GM21423 (cell line): Measurements from ENCODE around the gene MEX3C.
A peak's percentile ranks its signal among the peaks of the same experiment; 100 is the strongest.

Experiments used
- ATAC-seq: cut with Tn5 transposase; IDR thresholded peaks from one replicate; pipeline ENCODE4 v1.9.1; 2021; ENCODE audit warnings: mild to moderate bottlenecking, moderate library complexity; ENCODE audit not compliant: unreplicated experiment

Gene MEX3C

GRCh38 chr18:51192026-51192425 lies 5.5 kb downstream of the MEX3C start:
- no peak for ATAC-seq

DNA sequence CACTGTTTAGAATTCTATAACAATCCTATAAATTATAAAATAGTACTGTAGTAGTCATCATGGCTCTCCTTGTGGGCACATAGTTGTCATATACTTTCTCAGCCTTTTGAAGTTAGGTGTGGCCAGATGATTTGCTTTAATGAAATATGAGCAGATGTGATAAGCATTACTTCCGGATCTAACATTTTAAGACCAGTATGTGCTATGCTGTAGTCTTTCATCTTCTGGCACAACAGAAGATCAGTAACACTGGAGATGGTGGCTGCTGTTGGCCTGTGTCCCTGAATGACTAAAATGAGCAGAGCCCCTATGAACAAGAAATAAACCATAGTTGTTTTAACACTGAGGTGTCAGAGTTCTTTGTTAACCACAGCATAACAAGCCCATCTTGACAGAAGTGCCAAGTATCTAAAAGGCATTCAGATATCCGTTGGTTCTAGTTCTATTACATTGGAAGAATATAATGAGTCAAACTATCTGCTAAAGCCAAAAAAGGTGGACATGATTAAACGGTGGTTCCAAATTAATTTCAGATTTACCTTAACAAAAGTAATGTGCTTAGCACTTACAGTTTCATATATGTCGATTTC lies 6.3 kb downstream of the MEX3C start:
- no peak for ATAC-seq

GRCh38 chr18:51190000-51190399 lies 7.5 kb downstream of the MEX3C start:
- no peak for ATAC-seq

- no peak for ATAC-seq
Observed at GRCh38 chr18:51188024-51188701, 9.3 kb downstream of the MEX3C start.

- no peak for ATAC-seq
Observed at GRCh38 chr18:51185075-51185474, 12.4 kb downstream of the MEX3C start.

- ATAC-seq: no peak
Observed at GRCh38 chr18:51184091-51184457, 13.4 kb downstream of the MEX3C start.

DNA sequence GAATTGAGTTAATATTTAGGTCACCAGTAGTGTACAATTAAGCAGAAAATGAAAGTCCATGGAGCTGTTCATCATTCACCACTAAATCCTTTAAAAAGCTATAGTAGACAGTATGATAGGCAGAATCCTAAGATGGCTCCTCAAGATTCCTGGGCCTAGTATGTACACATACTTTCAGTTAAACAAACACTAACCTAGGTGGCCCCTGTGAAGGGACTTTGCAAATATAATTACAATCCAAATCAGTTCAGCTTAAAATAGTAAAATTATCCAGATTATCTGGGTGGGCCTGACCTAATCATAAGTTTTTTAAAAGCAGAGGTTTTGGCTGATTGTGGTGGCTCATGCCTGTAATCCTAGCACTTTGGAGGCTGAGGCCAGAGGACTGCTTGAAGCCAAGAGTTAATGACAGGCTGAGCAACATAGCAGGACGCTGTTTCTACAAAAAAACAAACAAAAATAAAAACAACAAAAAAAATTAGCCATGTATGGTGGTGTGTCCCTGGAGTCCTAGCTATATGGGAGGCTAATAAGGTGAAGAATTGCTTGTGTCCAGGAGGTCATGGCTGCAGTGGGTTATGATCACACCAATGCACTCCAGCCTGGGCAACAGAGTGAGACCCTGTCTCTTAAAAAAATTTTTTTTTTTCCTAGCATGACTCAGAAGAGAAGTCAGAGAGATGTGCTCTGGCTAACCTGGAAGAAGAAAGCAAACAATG lies 13.9 kb downstream of the MEX3C start:
- no peak for ATAC-seq

- ATAC-seq: no peak
Observed at GRCh38 chr18:51182824-51183223, 14.7 kb downstream of the MEX3C start.

GRCh38 chr18:51171625-51172259 lies 25.7 kb downstream of the MEX3C start:
- no peak for ATAC-seq

- ATAC-seq: no peak
Observed at GRCh38 chr18:51171223-51171622, 26.3 kb downstream of the MEX3C start.

- ATAC-seq: no peak
Observed at GRCh38 chr18:51170664-51171063, 26.8 kb downstream of the MEX3C start.

DNA sequence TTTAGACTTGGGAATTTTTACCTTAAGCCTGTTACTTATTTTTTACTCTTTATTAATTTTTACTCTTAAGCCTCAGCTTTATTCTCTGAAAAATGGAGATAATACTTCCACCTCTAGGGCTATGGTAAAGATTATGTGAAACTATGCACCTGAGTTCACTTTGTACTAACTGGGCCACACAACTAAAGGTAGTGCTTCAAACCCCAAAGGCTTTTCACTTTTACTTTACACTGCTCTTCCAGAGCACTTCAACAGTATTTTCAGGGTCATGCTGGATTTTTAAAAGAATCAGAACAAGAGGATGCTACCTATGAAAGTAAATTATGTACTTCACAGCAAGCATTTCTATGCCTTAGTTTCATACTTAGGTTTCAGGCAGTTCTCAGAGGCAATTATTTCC lies 27.8 kb downstream of the MEX3C start:
- peak; percentile 46 for ATAC-seq

DNA sequence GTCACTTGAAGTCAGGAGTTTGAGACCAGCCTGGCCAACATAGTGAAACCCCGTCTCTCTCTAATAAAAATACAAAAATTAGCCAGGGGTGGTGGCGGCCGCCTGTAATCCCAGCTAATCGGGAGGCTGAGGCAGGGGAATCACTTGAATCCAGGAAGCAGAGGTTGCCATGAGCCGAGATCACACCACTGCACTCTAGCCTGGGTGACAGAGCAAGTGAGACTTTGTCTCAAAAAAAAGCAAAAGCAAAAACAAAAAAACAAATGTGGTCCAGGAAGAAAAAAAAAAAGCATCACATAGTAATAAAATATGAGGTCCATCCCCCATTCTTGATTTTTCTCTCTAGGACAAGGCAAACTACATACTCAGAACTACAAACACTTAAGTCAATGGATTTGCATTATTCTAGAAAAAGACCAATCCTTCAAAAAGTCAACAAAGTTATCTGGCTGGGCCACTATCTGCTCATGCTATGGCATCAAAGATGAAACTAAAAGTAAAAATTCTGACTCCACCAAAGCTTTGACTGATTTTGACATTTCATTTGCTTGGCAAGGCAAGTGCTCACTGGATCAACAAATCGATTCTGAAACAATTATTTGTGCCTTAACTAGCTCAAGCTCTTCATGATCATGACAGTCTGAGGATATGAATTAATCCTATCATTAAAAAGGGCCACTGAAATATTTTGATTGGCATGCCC lies 28.4 kb downstream of the MEX3C start:
- no peak for ATAC-seq

- no peak for ATAC-seq
Observed at GRCh38 chr18:51168026-51168742, 29.3 kb downstream of the MEX3C start.

GRCh38 chr18:51165296-51165695 lies 32.2 kb downstream of the MEX3C start:
- ATAC-seq: no peak

DNA sequence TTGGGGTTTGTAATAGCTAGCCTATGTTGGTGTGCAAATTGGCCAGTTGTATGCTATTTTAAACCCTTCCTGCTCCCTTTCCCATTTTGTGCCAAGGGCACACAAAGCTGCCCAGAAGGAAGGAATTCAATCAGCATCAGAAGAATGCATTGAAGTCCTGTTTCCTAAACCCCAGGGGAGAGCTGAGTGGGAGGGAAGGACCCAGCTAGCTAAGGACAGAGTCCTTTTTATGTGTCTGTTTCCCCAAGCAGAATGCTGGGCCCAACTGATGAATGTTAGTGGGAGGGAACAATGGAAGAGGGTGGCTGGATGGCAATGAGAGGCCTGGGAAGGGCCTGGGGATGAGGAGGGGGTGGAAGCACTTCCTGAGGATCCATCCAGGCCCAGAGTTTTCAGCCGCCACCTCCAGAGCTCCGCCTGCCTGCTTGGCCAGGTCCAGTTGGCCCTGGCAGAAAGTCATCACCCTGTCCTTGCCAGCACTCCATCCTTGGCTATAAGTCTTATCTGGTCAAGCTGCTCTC lies 32.7 kb downstream of the MEX3C start:
- ATAC-seq: no peak

DNA sequence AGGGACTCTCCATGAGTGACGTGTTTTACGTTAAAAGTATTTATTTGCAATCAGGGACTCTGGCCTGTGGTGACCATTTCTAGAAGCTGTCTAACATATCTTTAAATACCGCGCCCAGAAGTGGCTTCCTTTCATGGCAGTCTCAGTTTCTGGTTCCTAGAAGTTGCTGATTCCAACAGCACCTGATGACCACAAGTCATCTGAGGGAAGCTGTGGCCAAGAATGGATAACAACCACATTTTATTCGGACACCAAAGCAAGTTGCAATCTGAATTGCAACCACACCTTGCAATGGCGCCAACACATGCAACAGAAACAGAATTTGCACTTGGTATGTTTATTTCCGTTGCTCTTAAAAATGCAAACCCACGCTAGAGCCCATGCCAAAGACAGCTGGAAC lies 33.1 kb downstream of the MEX3C start:
- no peak for ATAC-seq

GRCh38 chr18:51163543-51163942 lies 33.9 kb downstream of the MEX3C start:
- ATAC-seq: no peak

GRCh38 chr18:51162617-51163016 lies 34.9 kb downstream of the MEX3C start:
- ATAC-seq: no peak

- ATAC-seq: no peak
Observed at GRCh38 chr18:51160646-51161045, 36.8 kb downstream of the MEX3C start.
